Colonic mucosa (tissue), 4 donors: ENCODE results near the gene B4GALT6. TPM values are rescaled to one million over a fixed set of nuclear protein-coding genes. Genes with fewer than 3 reads are reported as not detected.

Experiments
- DNase-seq: peaks from one replicate; pipeline ENCODE4 v3.0.0-alpha.2; 2020
- H3K27ac ChIP-seq: fragments of 200-600 bp; one replicate; pipeline ENCODE4 v1.8.0; 2021
- H3K27me3 ChIP-seq: fragments of 200-600 bp; one replicate; pipeline ENCODE4 v1.8.0; 2021
- H3K36me3 ChIP-seq: fragments of 200-600 bp; one replicate; pipeline ENCODE4 v1.8.0; 2021
- H3K4me1 ChIP-seq: fragments of 200-600 bp; one replicate; pipeline ENCODE4 v1.8.0; 2021; ENCODE audit warnings: mild to moderate bottlenecking
- H3K4me3 ChIP-seq: fragments of 200-600 bp; one replicate; pipeline ENCODE4 v1.8.0; 2021
- H3K9ac ChIP-seq, 2 donors: one replicate each; pipeline ENCODE4 v1.7.0; 2013; ENCODE audit warnings: control low read depth in 2 of 2, low read depth in 2 of 2, low read length in 2 of 2
- H3K9me3 ChIP-seq: fragments of 200-600 bp; one replicate; pipeline ENCODE4 v1.8.0; 2021
- intact Hi-C: fragments of 100-400 bp; cut with DNase I; formaldehyde crosslinking; loops from one replicate; pipeline ENCODE4 v1.14.1; 2022
- total RNA-seq, 2 donors: library from RNA; stranded (reverse); fragmentation: NEBNext Ultra II Directional in 1 of 2; extraction: Animal tissue kit (Norgen Biotek cat#: 25700) in 1 of 2; gene quantifications; one replicate each; pipeline ENCODE4 v1.2.1, GENCODE V29; 2021
- TF ChIP-seq, protein P1 (sequence below): fragments of 200-600 bp; IDR thresholded peaks from one replicate; pipeline ENCODE4 v1.8.0; 2022; ENCODE audit warnings: antibody characterized with exemption, mild to moderate bottlenecking
- donor health status: healthy.
- donor health status: DM: no; HTN: no; CAD: no.
- donor health status: DM: no; HTN: no; CAD: no.

B4GALT6 gene
- total RNA-seq, 2 donors from 2014 or later: 5.7 to 7.5 TPM

DNA sequence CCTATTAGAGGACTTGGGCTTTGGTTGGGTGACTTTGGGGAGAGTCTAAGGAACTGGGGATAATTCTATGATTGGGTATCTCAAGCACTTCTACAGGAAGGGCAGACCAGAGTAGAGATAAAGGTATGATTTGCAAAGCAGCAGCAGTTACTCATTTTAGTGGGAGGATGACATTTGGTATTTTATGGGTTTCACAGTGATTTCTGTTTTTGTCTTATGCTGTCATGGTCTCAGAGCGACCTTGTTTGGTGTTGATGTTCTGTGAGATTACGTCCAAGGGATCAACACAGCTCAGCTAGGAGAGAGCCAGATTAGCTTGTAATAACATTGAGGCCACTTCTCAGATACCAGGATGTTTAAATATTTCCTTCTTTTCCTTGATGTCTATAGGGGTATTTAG lies 74.5 kb downstream of the B4GALT6 start:
- intact Hi-C loops: no loop called here
- Histone ChIP-seq H3K4me3 (no peak overlapping the region), H3K4me1 (no peaks in the 10 kb centered on the region)

DNA sequence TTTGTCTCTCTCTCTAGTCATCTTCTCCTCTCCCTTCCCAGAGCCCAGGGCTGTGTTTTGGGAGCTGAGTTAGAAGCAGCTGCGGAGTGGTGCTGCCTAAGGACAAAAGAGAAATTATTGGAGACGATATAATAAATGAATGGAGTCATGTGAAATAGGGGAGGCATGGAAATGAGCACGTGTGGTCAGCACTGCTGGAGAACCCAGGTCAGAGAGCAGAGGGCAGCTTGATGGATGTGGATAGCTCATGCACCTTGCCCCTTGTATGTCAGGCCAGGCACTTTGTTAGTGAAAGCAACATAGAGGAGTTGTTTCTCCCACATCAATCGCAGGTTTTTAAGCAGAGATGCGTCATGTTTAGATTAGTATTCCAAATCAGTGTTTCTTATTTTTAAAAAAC lies 77.0 kb downstream of the B4GALT6 start:
- DNase-seq: no peak
- intact Hi-C loops: no loop called here
- H3K9ac ChIP-seq: no peak overlapping the region
- no peaks in the 10 kb centered on the region for H3K27me3 ChIP-seq
- TF ChIP-seq, protein P1, sequence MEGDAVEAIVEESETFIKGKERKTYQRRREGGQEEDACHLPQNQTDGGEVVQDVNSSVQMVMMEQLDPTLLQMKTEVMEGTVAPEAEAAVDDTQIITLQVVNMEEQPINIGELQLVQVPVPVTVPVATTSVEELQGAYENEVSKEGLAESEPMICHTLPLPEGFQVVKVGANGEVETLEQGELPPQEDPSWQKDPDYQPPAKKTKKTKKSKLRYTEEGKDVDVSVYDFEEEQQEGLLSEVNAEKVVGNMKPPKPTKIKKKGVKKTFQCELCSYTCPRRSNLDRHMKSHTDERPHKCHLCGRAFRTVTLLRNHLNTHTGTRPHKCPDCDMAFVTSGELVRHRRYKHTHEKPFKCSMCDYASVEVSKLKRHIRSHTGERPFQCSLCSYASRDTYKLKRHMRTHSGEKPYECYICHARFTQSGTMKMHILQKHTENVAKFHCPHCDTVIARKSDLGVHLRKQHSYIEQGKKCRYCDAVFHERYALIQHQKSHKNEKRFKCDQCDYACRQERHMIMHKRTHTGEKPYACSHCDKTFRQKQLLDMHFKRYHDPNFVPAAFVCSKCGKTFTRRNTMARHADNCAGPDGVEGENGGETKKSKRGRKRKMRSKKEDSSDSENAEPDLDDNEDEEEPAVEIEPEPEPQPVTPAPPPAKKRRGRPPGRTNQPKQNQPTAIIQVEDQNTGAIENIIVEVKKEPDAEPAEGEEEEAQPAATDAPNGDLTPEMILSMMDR: no peak
- no peak overlapping the region for H3K27ac ChIP-seq
- H3K36me3 ChIP-seq: no peaks in the 10 kb centered on the region
- H3K4me1 ChIP-seq: no peaks in the 10 kb centered on the region
- H3K9me3 ChIP-seq: no peaks in the 10 kb centered on the region
- no peak overlapping the region for H3K4me3 ChIP-seq

More for the DNA sequence above, 74.5 kb downstream of the B4GALT6 start:
- H3K9me3 ChIP-seq: no peaks in the 10 kb centered on the region
- no peak for DNase-seq
- no peaks in the 10 kb centered on the region for H3K27me3 ChIP-seq
- H3K36me3 ChIP-seq: no peaks in the 10 kb centered on the region
- no peak overlapping the region for H3K9ac ChIP-seq
- TF ChIP-seq, protein P1: no peak
- no peak overlapping the region for H3K27ac ChIP-seq

DNA sequence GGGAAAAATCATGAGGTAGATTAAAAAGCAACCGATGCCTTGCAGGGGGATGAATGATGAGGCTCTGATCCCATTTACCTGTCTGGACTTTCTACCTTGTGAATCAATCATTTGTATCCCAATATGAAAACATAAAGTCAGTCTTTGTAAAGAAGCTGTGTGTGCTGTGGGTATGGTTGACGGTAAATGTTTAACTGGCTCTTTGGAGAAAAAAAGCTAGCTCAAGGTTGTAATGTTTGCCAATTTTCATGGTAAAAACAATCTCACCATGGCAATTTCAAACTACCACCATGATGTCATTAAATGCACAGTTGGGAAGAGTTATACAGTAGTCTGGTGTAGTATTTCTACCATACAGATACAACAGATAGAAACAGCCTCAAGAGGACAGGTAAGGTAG lies 78.1 kb downstream of the B4GALT6 start:
- Histone ChIP-seq H3K27ac (no peak overlapping the region), H3K4me1 (no peaks in the 10 kb centered on the region), H3K4me3 (no peak overlapping the region), H3K9ac (no peak overlapping the region), H3K36me3 (no peaks in the 10 kb centered on the region), H3K9me3 (no peaks in the 10 kb centered on the region), H3K27me3 (no peaks in the 10 kb centered on the region)
- TF ChIP-seq, protein P1: no peak
- intact Hi-C loops: no loop called here
- DNase-seq: no peak

DNA sequence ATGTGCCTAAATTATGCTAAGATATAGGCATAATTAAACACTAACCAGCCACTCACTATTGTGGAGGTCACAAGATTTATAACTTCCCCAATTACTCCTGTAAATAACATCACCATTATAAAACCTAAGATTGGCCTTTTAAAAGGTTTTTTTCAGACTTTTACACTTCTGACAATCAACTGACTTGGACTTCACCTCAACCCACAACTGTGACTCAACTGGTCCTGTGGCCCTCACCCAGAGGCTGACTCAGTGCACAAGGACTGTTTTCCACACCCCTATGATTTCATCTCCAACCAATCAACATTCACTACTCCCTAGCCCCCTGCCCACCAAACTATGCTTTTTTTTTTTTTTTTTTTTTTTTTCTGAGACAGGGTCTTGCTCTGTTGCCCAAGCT lies 81.1 kb downstream of the B4GALT6 start:
- TF ChIP-seq, protein P1: no peak
- Histone ChIP-seq H3K4me3 (no peak overlapping the region), H3K9ac (no peak overlapping the region), H3K9me3 (no peaks in the 10 kb centered on the region), H3K4me1 (no peaks in the 10 kb centered on the region), H3K36me3 (no peaks in the 10 kb centered on the region), H3K27me3 (no peaks in the 10 kb centered on the region), H3K27ac (no peak overlapping the region)
- intact Hi-C loops: no loop called here
- no peak for DNase-seq

DNA sequence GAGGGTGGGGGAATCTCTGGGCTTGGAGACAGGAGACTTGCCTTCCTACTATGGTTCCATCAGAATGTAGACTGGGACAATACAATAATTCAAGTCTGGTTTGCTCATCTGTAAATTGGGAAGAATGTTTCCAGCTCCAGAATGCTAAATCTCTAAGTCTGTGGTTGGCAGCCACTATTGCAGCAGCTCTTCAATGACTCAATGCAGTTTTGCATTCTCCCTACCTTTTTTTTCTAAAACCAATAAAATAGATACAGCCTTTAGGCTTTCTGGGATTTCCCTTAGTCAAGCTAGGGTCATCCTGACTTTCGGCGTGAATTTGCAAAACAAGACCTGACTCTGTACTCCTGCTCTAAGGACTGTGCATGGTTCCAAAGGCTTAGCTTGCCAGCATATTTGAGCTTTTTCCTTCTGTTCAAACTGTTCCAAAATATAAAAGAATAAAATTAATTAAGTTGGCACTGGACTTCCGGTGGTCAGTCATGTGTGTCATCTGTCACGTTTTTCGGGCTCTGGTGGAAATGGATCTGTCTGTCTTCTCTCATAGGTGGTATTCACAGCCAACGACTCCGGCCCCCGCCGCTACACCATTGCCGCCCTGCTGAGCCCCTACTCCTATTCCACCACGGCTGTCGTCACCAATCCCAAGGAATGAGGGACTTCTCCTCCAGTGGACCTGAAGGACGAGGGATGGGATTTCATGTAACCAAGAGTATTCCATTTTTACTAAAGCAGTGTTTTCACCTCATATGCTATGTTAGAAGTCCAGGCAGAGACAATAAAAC lies 86.2 kb downstream of the B4GALT6 start:
- TF ChIP-seq, protein P1: no peak
- Histone ChIP-seq H3K4me3 (no peak overlapping the region), H3K4me1 (no peaks in the 10 kb centered on the region), H3K36me3 (no peaks in the 10 kb centered on the region), H3K9me3 (no peaks in the 10 kb centered on the region), H3K9ac (no peak overlapping the region), H3K27ac (no peak overlapping the region), H3K27me3 (no peaks in the 10 kb centered on the region)
- intact Hi-C loops: no loop called here
- no peak for DNase-seq
